HepG2 (cell line): ENCODE data around the gene LHX3. TPM values are rescaled to one million over a fixed set of nuclear protein-coding genes. Genes with fewer than 3 reads are reported as not detected.

Experiments
- ATAC-seq: fragments of 200-7000 bp; cut with Tn5 transposase; 3 replicates; pipeline ENCODE4 v1.9.1; 2020; ENCODE audit warnings: mild to moderate bottlenecking, moderate library complexity
- BruUV-seq: library from RNA; stranded (reverse); fragments of 400-500 nt; replicated peaks from 2 replicates; lab custom pipeline; 2021; lab: Mats Ljungman, UMichigan
- CTCF ChIA-PET: fragments of 300-600 bp; formaldehyde crosslinking; extraction: SDS; loops from one replicate; lab custom pipeline; 2021; ENCODE audit warnings: low total read pairs, inconsistent platforms, low intra/inter-chr PET ratio; lab: Yijun Ruan, JAX
- POLR2A ChIA-PET: fragments of 350-600 bp; sonication (Branson Sonifier 250); formaldehyde crosslinking; loops from one replicate; lab custom pipeline; 2020; ENCODE audit warnings: antibody characterized with exemption, inconsistent platforms; lab: Yijun Ruan, JAX
- DNase-seq: peaks from one replicate; pipeline ENCODE4 v3.0.0-alpha.2; 2015; ENCODE audit warnings: low spot score
- FAIRE-seq: peaks from 3 replicates; lab custom pipeline; 2011; peaks lifted over from hg19 to GRCh38; lab: Jason Lieb, UNC
- H2AFZ ChIP-seq: one replicate; pipeline ENCODE4 v1.6.1; 2011; ENCODE audit warnings: low read length, inconsistent platforms
- H3K27ac ChIP-seq: fragments of 300-600 bp; 3 replicates; pipeline ENCODE4 v1.8.0; 2011; ENCODE audit warnings: mixed run types, mild to moderate bottlenecking, mixed read lengths, low read length, inconsistent platforms; ENCODE audit not compliant: insufficient read depth; ENCODE audit errors: extremely low read length
- H3K27me3 ChIP-seq, 2 experiments: fragments of 200-600 bp in 1 of 2; 2 replicates in 1 of 2; 3 replicates in 1 of 2; pipeline versions ENCODE4 v1.6.0 to v1.8.0; 2011; ENCODE audit warnings: low read length in 2 of 2, mild to moderate bottlenecking in 2 of 2, moderate library complexity in 2 of 2, inconsistent platforms in 1 of 2; ENCODE audit not compliant: insufficient read depth in 2 of 2, control insufficient read depth in 1 of 2
- H3K36me3 ChIP-seq, 2 experiments: fragments of 200-600 bp in 1 of 2; replicated peaks in 1 of 2; 2 replicates in 1 of 2; 3 replicates in 1 of 2; pipeline versions ENCODE4 v1.5.1 to v1.8.0; 2011; ENCODE audit warnings: low read length in 2 of 2, inconsistent platforms in 1 of 2; ENCODE audit not compliant: insufficient read depth in 2 of 2, control insufficient read depth in 1 of 2
- H3K4me1 ChIP-seq: 2 replicates; pipeline ENCODE4 v1.5.1; 2012; ENCODE audit warnings: low read length, inconsistent platforms; ENCODE audit not compliant: insufficient read depth
- H3K4me2 ChIP-seq: 2 replicates; pipeline ENCODE4 v1.6.0; 2011; ENCODE audit warnings: low read depth, low read length, inconsistent platforms
- H3K4me3 ChIP-seq, 3 experiments: fragments of 200-600 bp in 1 of 3; sonication (generic), shearing (Covaris generic) in 1 of 3; replicated peaks in 1 of 3; 2 replicates each; pipeline ENCODE4 v1.5.1; 2011 to 2016; ENCODE audit warnings: low read length in 3 of 3, inconsistent platforms in 2 of 3, low read depth in 2 of 3, mild to moderate bottlenecking in 2 of 3, control low read depth in 1 of 3, mixed read lengths in 1 of 3; ENCODE audit not compliant: insufficient read depth in 1 of 3
- H3K79me2 ChIP-seq: one replicate; pipeline ENCODE4 v1.6.1; 2011; ENCODE audit warnings: low read length, inconsistent platforms; ENCODE audit not compliant: insufficient read depth
- H3K9ac ChIP-seq: 2 replicates; pipeline ENCODE4 v1.6.0; 2011; ENCODE audit warnings: mild to moderate bottlenecking, low read depth, low read length, inconsistent platforms; ENCODE audit not compliant: insufficient read depth
- H3K9me3 ChIP-seq: 2 replicates; pipeline ENCODE4 v1.5.1; 2012; ENCODE audit warnings: mild to moderate bottlenecking, low read length
- H4K20me1 ChIP-seq: 2 replicates; pipeline ENCODE4 v1.6.0; 2011; ENCODE audit warnings: inconsistent platforms, mild to moderate bottlenecking, low read length, moderate library complexity; ENCODE audit not compliant: insufficient read depth
- AGO2 ChIP-seq: fragments of 200-400 bp; formaldehyde crosslinking; optimal IDR thresholded peaks from 2 replicates; pipeline ENCODE3; 2017; ENCODE audit warnings: mild to moderate bottlenecking, low read depth, low read length, moderate library complexity
- CENPT ChIP-seq: sonication (generic); formaldehyde crosslinking; IDR thresholded peaks from 2 replicates; pipeline ENCODE4 v1.8.0; 2022; ENCODE audit warnings: low read depth, mild to moderate bottlenecking, moderate library complexity, missing genetic modification reagents
- ETV5 ChIP-seq: IDR thresholded peaks from 2 replicates; pipeline ENCODE4 v1.6.1; 2018; ENCODE audit warnings: missing biosample characterization, missing genetic modification reagents, inconsistent platforms, borderline replicate concordance
- FOXP1 ChIP-seq, 2 experiments: fragments of 450-650 bp in 1 of 2; IDR thresholded peaks; 2 replicates each; pipeline ENCODE4 v1.6.1; 2017 to 2018; ENCODE audit warnings: antibody characterized with exemption in 1 of 2
- PHF20 ChIP-seq: sonication (generic); formaldehyde crosslinking; IDR thresholded peaks from 2 replicates; pipeline ENCODE4 v1.5.0; 2020; ENCODE audit warnings: mild to moderate bottlenecking, missing genetic modification reagents
- SMC3 ChIP-seq: IDR thresholded peaks from 2 replicates; pipeline ENCODE4 v1.6.1; 2011; ENCODE audit warnings: low read length, improper control_type of control experiment
- TBP ChIP-seq: sonication (generic); formaldehyde crosslinking; IDR thresholded peaks from 2 replicates; pipeline ENCODE4 v1.5.0; 2020; ENCODE audit warnings: missing genetic modification reagents
- ZBTB20 ChIP-seq: sonication (generic); formaldehyde crosslinking; IDR thresholded peaks from 2 replicates; pipeline ENCODE4 v1.8.1; 2023; ENCODE audit warnings: missing genetic modification reagents, low read depth, mild to moderate bottlenecking, borderline replicate concordance
- ZNF576 ChIP-seq: sonication (generic); formaldehyde crosslinking; IDR thresholded peaks from 2 replicates; pipeline ENCODE4 v1.4.0; 2020; ENCODE audit warnings: mild to moderate bottlenecking, missing genetic modification reagents
- ZNF839 ChIP-seq: sonication (generic); formaldehyde crosslinking; IDR thresholded peaks from 2 replicates; pipeline ENCODE4 v1.4.0; 2020; ENCODE audit warnings: missing genetic modification reagents, mild to moderate bottlenecking, borderline replicate concordance
- WGBS: methylation state at CpG from one replicate; pipeline ENCODE4 v1.1.6; 2017; ENCODE audit warnings: low lambda C conversion rate; 5-methylcytosine and 5-hydroxymethylcytosine counted together
- in situ Hi-C: cut with HindIII; loops from 2 replicates; pipeline ENCODE4 v1.10.0; 2017; ENCODE audit warnings: low pct_unique_long_range_greater_than_20kb; ENCODE audit not compliant: extremely low pct_ligation_motif_present
- intact Hi-C: fragments of 100-400 bp; cut with micrococcal nuclease; formaldehyde crosslinking; loops from one replicate; pipeline ENCODE4 v1.10.0; 2022; ENCODE audit not compliant: unreplicated experiment
- polyA plus RNA-seq, 8 experiments: library from polyadenylated mRNA; depleted of rRNA in 3 of 8; stranded (reverse) in 7 of 8; unstranded in 1 of 8; fragments of >200 nt; fragmentation: Illumina TruSeq in 4 of 8; extraction: Trizol in 4 of 8; gene quantifications; 2 replicates each; pipeline versions ENCODE4 v1.2.1 to v1.2.3, GENCODE V29; 2011 to 2016; ENCODE audit warnings: low read depth in 4 of 8, missing spikeins in 1 of 8, mixed read lengths in 1 of 8; ENCODE audit not compliant: insufficient read depth in 1 of 8
- total RNA-seq, 5 experiments: library from RNA; depleted of rRNA; stranded (reverse); fragments of >200 nt; fragmentation: Illumina TruSeq; extraction: Trizol; gene quantifications; 2 replicates each; pipeline ENCODE4 v1.2.3, GENCODE V29; 2016; ENCODE audit warnings: low read depth in 1 of 5
- TF ChIP-seq, protein P1 (sequence below): sonication (generic); formaldehyde crosslinking; IDR thresholded peaks from 2 replicates; pipeline ENCODE4; 2020; ENCODE audit warnings: missing genetic modification reagents, mild to moderate bottlenecking, borderline replicate concordance

LHX3 gene
- total and polyA plus RNA-seq, 2 of the 13 experiments (the other 11 are each of a cell fraction or from before 2014, with no cell fraction given): not detected

GRCh38 chr9:136229096-136230065 is 24.5 kb upstream of the LHX3 start:
- peaks cover 22 to 57% of the 10 kb centered on the region in 2 experiments for H3K36me3 ChIP-seq
- ChIA-PET CTCF (no interaction called here), POLR2A (no interaction called here)
- ATAC-seq (no peak), FAIRE-seq (no peak), DNase-seq (no peak)
- intact Hi-C loops: no loop called here
- no peaks in the 10 kb centered on the region for H3K27me3 ChIP-seq
- WGBS: 96% methylated on average over 28 of the region's 33 CpGs
- TF ChIP-seq SMC3 (no peak), ZBTB20 (no peak), PHF20 (no peak), CENPT (CRISPR knock-in tag) (no peak), ZNF576 (CRISPR knock-in tag) (no peak), ZNF839 (no peak), TBP (CRISPR knock-in tag) (no peak), ETV5 (CRISPR knock-in tag) (no peak), FOXP1 (IDR thresholded peaks at IDR 0.05) (no peak), FOXP1 (CRISPR knock-in tag; IDR thresholded peaks at IDR 0.05) (no peak), AGO2 (no peak)
- TF ChIP-seq, protein P1, sequence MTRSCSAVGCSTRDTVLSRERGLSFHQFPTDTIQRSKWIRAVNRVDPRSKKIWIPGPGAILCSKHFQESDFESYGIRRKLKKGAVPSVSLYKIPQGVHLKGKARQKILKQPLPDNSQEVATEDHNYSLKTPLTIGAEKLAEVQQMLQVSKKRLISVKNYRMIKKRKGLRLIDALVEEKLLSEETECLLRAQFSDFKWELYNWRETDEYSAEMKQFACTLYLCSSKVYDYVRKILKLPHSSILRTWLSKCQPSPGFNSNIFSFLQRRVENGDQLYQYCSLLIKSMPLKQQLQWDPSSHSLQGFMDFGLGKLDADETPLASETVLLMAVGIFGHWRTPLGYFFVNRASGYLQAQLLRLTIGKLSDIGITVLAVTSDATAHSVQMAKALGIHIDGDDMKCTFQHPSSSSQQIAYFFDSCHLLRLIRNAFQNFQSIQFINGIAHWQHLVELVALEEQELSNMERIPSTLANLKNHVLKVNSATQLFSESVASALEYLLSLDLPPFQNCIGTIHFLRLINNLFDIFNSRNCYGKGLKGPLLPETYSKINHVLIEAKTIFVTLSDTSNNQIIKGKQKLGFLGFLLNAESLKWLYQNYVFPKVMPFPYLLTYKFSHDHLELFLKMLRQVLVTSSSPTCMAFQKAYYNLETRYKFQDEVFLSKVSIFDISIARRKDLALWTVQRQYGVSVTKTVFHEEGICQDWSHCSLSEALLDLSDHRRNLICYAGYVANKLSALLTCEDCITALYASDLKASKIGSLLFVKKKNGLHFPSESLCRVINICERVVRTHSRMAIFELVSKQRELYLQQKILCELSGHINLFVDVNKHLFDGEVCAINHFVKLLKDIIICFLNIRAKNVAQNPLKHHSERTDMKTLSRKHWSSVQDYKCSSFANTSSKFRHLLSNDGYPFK (CRISPR knock-in tag): no peak
- no peak overlapping the region for H3K27ac ChIP-seq
- H3K4me2 ChIP-seq: no peak overlapping the region
- in situ Hi-C loops: no loop called here
- no peak overlapping the region for H2AFZ ChIP-seq
- no peaks in the 10 kb centered on the region for H3K4me1 ChIP-seq
- H3K9ac ChIP-seq: no peak overlapping the region
- H4K20me1 ChIP-seq: peaks cover 71% of the 10 kb centered on the region
- H3K9me3 ChIP-seq: no peaks in the 10 kb centered on the region
- H3K4me3 ChIP-seq: no peak overlapping the region
- H3K79me2 ChIP-seq: peaks cover 48% of the 10 kb centered on the region
- BruUV-seq: no TSS peak
